Transverse colon (tissue), 3 donors: ENCODE results near the gene MYO9A.

ENCODE experiments used
- CTCF ChIP-seq, 5 experiments: fragments of 200-600 bp in 3 of 5; fragments of 450-650 bp in 2 of 5; sonication (generic) in 3 of 5; IDR thresholded peaks; 1 replicate in 2 of 5; 2 replicates in 3 of 5; pipeline ENCODE4 v1.5.1; 2016 to 2017; ENCODE audit warnings: antibody characterized with exemption in 5 of 5, inconsistent platforms in 3 of 5, mild to moderate bottlenecking in 2 of 5, moderate library complexity in 1 of 5
- POLR2A ChIP-seq: fragments of 450-650 bp; IDR thresholded peaks from one replicate; pipeline ENCODE4 v1.6.1; 2016; ENCODE audit warnings: antibody characterized with exemption, mild to moderate bottlenecking, moderate library complexity

GRCh38 chr15:71880276-71880675 lies 237.7 kb downstream of the MYO9A start:
- TF ChIP-seq CTCF (IDR thresholded peaks at IDR 0.05) (no peak), POLR2A (no peak)
